GM21723 (cell line): ENCODE data around the gene CABLES1.
"Not testable (repeated sequence)": the region's sequence is repeated elsewhere in the genome, so short reads cannot be mapped to it uniquely, and the experiment has no call there.

Experiments used
- ATAC-seq: cut with Tn5 transposase; IDR thresholded peaks from one replicate; pipeline ENCODE4 v1.9.1; 2021; ENCODE audit warnings: mild to moderate bottlenecking, moderate library complexity; ENCODE audit not compliant: unreplicated experiment

Gene CABLES1, protein sequence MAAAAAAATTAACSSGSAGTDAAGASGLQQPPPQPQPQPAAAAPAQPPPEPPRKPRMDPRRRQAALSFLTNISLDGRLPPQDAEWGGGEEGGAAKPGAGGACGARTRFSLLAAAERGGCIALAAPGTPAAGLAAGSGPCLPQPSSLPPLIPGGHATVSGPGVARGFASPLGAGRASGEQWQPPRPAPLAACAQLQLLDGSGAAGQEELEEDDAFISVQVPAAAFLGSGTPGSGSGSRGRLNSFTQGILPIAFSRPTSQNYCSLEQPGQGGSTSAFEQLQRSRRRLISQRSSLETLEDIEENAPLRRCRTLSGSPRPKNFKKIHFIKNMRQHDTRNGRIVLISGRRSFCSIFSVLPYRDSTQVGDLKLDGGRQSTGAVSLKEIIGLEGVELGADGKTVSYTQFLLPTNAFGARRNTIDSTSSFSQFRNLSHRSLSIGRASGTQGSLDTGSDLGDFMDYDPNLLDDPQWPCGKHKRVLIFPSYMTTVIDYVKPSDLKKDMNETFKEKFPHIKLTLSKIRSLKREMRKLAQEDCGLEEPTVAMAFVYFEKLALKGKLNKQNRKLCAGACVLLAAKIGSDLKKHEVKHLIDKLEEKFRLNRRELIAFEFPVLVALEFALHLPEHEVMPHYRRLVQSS

DNA sequence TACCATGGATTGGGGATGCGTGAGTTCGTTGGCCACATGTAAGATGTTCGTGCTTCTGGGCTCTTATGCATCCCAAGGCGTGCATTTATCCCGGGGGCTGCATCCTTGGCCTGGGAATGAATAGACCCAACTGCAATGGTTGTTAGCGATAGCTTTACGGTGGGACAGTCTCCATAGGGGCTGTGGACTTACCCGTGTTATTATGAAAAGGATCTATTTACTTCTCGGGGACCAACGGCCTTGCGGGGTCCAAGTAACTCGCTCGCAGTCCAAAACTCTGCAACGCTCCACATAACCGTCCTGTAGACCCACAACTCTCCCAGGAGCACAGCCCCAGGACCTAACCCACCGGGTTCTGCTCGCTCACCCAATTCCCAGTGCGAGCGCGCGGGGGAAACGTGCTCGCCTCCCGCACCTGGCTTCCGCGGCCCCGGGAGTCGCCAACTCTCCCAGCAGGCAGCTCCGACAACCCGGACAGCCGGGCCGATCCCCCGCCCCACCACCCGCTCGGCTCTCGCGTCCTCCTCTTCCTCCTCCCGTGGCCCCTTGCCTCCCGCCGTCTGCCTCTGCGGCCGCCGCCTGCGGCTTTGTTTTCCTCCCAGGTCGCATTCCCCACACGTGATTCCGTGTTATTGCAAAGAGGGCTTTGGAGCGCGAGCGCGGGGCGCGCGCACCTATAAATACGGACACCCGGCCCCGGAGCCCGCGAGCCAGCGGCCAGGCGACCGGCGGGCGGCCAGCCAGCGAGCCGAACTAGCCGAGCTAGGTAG is at the start of gene CABLES1:
Gene CABLES1, plus strand, starts transcription at position 706 of the 770 bp plus-strand sequence. CDS start 278 bp downstream, outside the sequence.
- ATAC-seq = no peak

DNA sequence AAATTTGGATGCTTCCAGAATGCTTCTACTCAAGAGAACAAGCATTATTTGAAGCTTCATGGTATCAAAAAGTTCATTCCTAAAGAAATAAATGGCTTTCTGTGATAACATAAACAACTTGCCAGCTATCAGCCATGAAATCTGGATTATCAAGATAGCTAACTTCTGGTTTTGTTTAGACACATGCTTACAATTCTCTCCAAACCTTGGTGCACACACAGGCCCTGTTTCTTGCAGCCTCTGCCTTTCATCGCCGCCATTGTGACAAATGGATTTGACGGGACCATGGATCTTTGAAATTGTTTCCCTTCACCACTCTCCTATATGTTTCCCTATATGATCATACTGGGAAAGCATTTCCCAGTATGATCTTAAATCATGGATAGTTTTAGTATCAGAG is 47.9 kb upstream of the CABLES1 start:
- no peak for ATAC-seq

DNA sequence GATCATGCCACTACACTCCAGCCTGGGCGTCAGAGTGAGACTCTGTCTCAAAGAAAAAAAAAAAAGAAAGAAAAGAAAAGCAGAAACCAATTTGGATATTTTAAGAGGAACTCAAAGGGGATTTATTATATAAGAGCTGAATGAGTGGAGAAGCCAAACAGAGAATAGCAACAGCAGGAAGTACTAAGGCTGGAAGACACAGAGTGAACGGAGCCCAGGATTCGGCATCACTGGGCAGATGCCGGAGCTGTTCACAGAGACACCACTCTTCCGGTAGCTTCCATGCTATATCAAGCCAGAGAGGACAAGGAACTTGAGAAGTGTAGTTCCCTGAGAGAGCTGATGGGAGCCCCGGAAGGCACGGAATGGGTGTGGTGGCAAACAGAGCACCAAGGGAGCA is 47.0 kb upstream of the CABLES1 start:
- ATAC-seq = no peak

DNA sequence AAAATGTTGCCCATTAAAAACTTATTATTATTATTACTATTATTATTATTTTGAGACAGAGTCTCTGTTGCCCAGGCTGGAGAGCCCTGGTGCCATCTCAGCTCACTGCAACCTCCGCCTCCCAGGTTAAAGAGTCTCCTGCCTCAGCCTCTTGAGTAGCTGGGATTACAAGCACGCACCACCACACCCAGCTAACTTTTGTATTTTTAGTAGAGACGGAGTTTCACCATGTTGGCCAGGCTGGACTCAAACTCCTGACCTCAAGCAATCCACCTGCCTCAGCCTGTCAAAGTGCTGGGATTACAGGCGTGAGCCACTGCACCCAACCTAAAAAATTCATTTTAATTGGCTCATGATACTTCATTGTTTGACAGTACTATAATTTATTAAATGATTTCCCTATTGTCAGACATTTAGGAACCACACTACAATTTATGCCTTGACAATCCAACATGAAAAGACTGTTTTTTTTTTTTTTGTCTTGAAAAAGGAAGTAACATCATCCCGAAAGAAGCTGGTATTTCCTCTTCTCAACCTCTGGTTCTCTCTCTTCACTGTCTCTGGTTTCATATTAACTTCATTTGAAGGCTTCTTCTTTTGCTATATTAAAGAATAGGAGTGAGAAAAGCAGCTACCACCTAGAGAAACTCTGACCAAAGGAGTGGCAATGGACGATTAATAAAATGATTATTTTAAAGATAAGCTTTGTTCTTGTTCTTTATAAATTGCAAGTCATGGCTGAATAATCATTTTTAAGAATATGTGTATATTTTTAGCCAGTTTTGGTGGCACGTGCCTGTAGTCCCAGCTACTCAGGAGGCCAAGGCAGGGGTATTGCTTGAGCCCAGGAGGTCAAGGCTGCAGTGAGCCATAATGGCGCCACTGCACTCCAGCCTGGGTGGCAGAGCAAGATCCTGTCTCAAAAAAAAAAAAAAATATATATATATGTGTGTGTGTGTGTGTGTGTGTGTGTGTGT is 44.0 kb upstream of the CABLES1 start:
- ATAC-seq = peak; percentile 71

DNA sequence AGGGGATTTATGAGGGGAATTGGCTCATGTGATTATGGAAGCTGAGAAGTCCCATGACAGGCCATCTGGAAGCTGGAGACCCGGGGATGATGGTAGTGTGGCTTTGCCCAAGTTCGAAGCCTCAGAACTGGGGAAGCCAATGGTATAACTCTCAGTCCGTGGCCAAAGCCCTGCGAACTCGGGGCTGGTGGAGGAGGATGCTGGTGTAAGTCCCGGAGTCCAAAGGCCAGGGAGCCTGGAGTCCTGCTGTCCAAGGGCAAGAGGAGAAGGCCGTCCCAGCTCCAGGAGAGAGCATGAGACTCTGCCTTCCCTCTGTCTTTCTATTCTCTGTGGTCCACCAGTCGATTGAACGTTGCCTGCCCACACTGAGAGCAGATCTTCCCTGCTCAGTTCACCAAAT is 43.2 kb upstream of the CABLES1 start:
- ATAC-seq = no peak

DNA sequence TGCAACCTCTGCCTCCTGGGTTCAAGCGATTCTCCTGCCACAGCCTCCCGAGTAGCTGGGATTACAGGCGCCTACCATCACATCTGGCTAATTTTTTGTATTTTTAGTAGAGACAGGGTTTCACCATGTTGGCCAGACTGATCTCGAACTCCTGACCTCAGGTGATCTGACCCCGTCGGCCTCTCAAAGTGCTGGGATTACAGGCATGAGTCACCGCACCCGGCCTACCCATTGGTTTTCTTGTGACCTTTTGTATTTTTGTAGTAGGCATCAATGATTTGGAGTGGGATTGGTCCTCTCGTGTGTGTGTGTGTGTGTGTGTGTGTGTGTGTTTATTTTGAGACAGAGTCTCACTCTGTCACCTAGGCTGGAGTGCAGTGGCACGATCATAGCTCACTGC is 42.2 kb upstream of the CABLES1 start:
- not testable (repeated sequence) for ATAC-seq

DNA sequence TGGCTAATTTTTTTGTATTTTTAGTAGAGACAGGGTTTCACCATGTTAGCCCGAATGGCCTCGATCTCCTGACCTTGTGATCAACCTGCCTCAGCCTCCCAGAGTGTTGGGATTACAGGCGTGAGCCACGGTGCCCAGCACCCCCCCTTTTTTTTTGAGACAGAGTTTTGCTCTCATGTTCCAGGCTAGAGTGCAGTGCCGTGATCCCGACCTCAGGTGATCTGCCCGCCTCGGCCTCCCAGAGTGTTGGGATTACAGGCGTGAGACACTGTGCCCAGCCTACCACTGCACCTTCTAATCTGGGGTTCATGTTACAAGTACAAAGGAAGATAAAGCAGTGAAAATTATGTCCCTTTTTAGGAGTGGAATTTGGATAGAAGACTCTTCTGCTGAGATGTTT is 41.5 kb upstream of the CABLES1 start:
- ATAC-seq = no peak

DNA sequence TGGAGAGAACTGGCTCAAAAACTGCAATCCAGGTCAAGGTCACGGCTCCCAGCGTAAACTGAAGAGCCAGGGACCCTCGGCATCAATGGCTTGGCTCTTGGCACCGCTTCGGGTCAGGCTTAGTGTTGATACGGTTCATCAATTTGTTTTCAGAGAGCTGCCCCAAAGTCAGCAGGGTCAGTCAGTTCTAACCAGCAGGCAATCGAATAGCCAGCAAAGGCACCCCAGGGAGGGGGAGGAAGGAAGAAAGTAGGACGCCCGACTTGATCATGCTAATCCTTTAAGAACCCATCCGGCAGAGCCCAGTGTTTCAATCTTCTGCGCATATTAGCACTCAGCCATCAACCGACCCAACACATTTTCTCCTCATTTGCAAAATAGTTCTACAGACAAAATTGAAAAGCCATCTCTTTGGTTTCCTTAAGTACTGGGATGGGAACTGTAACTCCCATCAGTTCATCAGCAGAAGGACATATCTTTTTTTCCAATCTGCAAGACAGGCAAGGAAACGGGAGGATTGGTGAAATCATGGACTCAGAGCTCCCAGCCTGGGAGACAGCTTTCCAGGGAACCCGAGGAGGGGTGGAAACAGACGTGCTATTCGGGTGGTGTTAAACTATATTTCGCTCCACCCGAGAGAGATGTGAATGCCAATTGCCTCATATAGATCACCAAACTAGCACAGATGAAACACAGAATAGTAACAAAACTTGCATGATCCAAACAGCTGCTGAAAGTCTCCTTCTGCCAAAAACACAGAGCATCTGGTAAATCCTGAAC is 40.7 kb upstream of the CABLES1 start:
- ATAC-seq = no peak

DNA sequence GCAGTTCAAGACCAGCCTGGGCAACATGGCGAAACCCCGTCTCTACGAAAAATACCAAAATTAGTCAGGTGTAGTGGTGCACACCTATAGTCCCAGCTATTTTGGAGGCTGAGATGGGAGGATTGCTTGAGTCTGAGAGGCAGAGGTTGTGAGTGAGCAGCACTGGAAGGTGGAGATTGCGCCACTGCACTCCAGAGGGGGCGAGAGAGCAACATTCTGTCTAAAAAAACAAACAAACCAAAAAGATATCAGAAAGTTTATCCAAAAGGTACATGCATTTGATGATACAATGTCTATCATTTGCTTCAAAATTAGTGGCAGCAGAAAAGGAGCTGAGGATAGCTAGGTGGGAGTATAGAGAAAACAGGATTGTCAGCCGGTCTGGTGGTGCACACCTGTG is 39.8 kb upstream of the CABLES1 start:
- no peak for ATAC-seq

DNA sequence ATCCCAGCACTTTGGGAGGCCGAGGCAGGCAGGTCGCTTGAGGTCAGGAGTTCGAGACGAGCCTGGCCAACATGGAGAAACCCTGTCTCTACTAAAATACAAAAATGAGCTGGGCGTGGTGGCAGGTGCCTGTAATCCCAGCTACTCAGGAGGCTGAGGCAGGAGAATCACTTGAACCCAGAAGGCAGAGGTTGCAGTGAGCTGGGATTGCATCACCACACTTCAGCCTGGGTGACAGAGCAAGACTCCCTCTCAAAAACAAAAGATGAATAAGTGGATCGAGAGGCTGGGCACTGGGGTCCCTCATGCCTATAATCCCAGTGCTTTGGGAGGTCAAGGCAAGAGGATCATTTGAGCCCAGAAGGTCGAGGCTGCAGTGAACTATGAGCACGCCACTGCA is 38.3 kb upstream of the CABLES1 start:
- not testable (repeated sequence) for ATAC-seq

DNA sequence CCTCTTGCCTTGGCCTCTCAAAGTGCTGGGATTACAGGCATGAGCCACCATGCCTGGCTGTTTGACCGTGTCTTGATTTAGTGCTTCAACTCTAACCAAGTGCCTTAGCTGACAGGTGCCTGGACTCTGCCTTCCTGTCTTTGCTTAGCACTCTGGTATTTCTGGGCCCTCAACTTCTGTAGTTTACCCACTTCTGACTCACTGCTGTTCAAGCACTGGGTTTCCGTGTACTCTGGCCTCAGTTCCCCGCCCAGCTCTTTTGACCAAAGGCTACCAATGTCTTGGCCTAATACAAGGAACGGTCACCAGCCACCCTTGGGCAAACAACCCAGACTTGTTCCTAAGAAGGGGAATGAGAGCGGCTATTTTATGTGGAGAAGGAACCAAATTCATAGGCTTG is 35.7 kb upstream of the CABLES1 start:
- no peak for ATAC-seq

DNA sequence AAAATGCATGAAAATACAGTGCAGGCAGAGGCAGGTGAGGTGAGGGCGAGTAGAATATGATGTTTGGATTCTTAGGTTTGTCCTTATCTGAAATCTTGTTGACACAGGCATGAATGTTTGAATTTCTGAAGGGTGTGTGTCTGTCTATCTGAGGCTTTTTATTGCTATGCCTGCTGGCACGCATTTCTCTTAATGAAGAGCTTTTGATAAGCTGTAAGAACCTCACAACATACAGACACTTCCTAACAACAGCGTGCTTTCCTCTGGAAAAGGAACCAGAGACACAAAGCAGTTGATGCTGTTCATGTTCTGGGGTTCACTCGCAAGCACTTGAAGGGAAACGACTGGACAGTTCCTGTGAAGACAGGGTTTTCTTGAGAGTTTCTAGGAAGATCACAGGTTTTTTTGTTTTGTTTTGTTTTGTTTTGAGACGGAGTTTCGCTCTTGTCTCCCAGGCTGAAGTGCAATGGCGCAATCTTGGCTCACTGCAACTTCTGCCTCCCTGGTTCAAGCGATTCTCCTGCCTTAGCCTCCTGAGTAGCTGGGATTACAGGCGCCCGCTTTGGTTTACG is 33.3 kb upstream of the CABLES1 start:
- ATAC-seq = no peak

DNA sequence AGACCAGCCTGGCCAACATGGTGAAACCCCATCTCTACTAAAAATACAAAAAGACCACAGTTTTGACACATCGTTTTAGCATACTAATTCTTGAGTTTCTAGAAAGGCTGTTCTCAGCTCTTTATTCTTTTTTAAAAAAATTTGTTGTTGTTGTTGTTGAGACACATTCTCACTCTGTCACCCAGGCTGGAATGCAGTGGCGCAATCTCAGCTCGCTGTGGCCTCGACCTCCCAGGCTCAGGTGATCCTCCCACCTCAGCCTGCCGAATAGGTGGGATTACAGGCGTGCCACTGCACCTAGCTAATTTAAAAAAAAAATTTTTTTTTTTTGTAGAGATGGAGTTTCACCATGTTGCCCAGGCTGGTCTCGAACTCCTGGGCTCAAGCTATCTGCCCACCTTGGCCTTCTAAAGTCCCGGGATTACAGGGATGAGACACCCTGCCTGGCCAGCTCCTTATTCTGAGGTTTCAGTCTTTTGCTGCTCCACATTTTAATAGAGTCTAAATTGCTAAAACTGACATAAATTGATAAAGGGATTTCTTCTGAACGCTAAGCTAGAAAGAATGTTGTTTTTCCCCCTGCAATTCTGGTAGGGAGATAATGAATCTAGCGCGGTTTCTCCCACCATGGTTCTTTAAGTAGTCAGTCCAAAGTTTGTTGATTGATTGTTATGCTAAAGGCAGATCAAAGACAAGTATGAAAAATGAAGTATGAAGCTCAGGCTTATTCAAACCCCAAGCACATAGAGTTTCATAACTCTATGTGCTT is 32.6 kb upstream of the CABLES1 start:
- no peak for ATAC-seq

DNA sequence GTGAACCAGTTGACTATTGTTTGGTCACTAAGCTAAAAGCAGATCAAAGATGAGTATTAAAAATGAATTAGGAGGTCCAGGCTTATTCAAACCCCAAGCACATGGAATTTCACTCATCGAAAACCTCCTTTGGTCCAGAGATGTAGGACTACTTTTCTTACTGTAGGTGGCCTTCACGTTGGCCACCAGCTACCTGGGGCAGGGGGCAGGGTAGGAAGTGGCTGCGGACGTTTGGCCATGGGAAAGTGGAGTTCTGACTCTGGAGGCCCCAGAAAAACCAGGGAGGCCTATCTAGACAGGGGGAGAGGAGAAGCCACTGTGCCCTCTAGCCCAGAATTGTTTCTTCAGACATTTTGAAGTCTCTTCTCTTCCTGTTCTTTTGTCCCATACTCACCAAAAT is 31.8 kb upstream of the CABLES1 start:
- no peak for ATAC-seq

DNA sequence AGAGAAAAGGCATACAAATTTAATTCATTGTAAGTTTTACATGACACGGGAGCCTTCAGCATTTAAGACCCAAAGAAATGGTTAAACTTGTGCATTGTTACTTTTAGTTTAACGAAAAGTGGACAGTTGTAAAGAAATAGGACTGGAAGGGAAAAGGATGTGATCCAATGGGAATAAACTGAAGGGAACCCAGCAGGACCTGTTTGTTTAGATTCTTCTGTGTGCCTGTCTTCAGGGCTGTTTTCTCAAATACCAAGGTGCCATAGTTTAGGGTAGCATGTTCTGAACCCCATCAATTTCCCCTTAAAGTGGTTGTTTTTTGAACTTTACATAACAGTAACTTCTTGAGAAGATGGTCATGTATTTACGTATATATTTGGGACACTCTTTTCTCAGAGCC is 30.3 kb upstream of the CABLES1 start:
- no peak for ATAC-seq

DNA sequence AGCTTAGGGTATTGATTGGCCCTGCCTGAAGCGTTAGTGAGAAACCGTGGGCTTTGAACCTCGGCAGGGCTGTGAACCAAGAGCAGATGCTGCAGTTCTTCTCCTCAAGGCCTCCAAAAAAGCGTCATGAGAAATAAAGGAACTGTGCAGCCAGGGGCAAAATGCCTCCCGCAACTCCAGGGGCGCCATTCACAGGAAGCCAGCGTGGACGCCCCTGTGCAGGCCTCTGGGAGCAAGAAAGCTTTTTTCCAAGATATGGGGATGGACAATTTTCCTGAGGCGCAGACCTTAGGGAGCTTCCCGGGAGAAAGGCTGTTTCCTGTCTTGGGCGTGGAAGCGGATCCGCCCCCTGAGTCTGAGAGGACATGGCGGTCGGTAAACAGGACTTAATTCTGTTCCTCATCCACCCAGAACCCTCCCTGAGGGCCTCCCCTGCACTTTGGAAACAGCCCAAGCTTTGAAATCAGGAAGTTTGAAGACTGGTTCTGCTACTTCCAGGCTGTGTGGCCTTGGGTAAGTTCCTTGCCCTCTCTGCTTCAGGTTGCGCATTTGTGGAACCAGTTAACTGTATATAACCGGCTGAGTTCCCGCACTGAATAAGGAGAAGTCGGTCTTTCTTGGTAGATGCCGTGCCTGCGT is 29.6 kb upstream of the CABLES1 start:
- no peak for ATAC-seq

DNA sequence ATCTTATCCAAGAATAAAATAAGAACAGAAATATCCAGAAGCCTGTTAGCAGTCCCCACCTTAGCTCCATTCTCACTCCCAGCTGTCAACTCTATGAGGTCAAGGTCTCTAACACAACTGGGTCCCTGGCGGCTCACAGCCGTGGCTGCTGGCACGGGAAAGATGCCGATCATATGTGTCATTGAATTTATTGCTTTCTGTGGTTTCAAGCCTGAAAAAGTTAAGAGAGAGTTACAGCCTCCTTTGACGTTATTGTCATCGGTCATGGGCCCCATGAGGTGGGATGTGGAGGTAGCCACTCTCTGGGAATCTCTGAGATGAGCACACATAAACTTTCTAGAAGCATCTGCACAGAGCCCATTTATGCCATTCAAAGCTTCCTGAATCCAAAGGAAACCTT is 28.7 kb upstream of the CABLES1 start:
- no peak for ATAC-seq

DNA sequence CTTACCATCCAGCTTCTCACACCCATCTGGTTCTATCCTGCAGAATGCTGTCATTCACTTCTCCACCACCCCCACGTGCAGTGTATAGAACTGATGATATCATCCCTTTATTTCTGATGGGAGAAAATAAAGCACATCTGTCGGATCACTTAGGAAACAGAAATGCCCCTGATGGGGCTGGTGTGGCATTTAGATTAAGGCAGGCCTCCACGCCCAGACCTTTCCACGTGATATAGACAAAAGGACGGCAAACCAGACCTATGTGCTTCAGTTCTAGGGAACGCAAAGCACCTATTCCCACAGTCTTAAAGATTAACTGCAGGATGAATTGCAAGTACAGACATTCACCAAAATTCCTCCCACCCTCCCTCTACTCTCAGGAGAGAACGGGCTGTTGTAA is 27.6 kb upstream of the CABLES1 start:
- ATAC-seq = no peak
